Epithelial cell of proximal tubule (primary cell): ENCODE data around the gene OR6B2. TPM values are rescaled to one million over a fixed set of nuclear protein-coding genes. Genes with fewer than 3 reads are reported as not detected.
"Not testable (repeated sequence)": the region's sequence is repeated elsewhere in the genome, so short reads cannot be mapped to it uniquely, and the experiment has no call there.

ENCODE experiments used
- DNase-seq: peaks from one replicate; pipeline ENCODE4 v3.0.0-alpha.2; 2011; ENCODE audit warnings: low read depth
- H3K4me3 ChIP-seq: 2 replicates; pipeline ENCODE4 v1.5.1; 2011; ENCODE audit warnings: low read depth, mild to moderate bottlenecking, low read length
- CTCF ChIP-seq: conservative IDR thresholded peaks from 2 replicates; pipeline ENCODE4 v1.5.1; 2012; ENCODE audit warnings: low read depth, mild to moderate bottlenecking, low read length
- total RNA-seq: library from RNA; depleted of rRNA; stranded (reverse); fragments of >200 nt; gene quantifications from 2 replicates; pipeline ENCODE4 v1.2.3, GENCODE V29; 2015

OR6B2 gene
- total RNA-seq, 1 donor from 2014 or later = not detected

- DNase-seq = no peak
- TF ChIP-seq CTCF = no peak
- no peak overlapping the region for H3K4me3 ChIP-seq
Measured at GRCh38 chr2:240052524-240052923, 22.3 kb upstream of the OR6B2 start.

- TF ChIP-seq CTCF = no peak
- no peak for DNase-seq
Measured at GRCh38 chr2:240051697-240052096, 21.5 kb upstream of the OR6B2 start.

GRCh38 chr2:240050278-240050677 lies 20.0 kb upstream of the OR6B2 start:
- no peak for TF ChIP-seq CTCF
- DNase-seq = no peak
- no peak overlapping the region for H3K4me3 ChIP-seq

More at GRCh38 chr2:240051697-240052096, 21.5 kb upstream of the OR6B2 start:
- H3K4me3 ChIP-seq = no peak overlapping the region

- no peak for TF ChIP-seq CTCF
- H3K4me3 ChIP-seq = no peak overlapping the region
- no peak for DNase-seq
Measured at GRCh38 chr2:240048237-240048636, 18.0 kb upstream of the OR6B2 start.

GRCh38 chr2:240045098-240045497 lies 14.9 kb upstream of the OR6B2 start:
- H3K4me3 ChIP-seq = no peak overlapping the region
- no peak for TF ChIP-seq CTCF
- no peak for DNase-seq

GRCh38 chr2:240044096-240044495 lies 13.9 kb upstream of the OR6B2 start:
- H3K4me3 ChIP-seq, DNase-seq: not testable (repeated sequence)

- no peak for TF ChIP-seq CTCF
- DNase-seq = no peak
- H3K4me3 ChIP-seq = no peak overlapping the region
Measured at GRCh38 chr2:240043279-240043989, 13.2 kb upstream of the OR6B2 start.

- DNase-seq = no peak
- no peak for TF ChIP-seq CTCF
- no peak overlapping the region for H3K4me3 ChIP-seq
Measured at GRCh38 chr2:240042740-240043139, 12.5 kb upstream of the OR6B2 start.
